Activated CD4-positive, alpha-beta T cell treated with anti-CD3 and anti-CD28 coated beads, Interleukin-2, amount 50 U/mL, for 4 hours (primary cell): Measurements from ENCODE around the gene A1CF.
"Not testable (repeated sequence)": the region's sequence is repeated elsewhere in the genome, so short reads cannot be mapped to it uniquely, and the experiment has no call there.

ENCODE experiments used
- DNase-seq, 2 experiments: peaks; one replicate each; pipeline ENCODE4 v3.0.0-alpha.2; 2020

The A1CF gene, protein sequence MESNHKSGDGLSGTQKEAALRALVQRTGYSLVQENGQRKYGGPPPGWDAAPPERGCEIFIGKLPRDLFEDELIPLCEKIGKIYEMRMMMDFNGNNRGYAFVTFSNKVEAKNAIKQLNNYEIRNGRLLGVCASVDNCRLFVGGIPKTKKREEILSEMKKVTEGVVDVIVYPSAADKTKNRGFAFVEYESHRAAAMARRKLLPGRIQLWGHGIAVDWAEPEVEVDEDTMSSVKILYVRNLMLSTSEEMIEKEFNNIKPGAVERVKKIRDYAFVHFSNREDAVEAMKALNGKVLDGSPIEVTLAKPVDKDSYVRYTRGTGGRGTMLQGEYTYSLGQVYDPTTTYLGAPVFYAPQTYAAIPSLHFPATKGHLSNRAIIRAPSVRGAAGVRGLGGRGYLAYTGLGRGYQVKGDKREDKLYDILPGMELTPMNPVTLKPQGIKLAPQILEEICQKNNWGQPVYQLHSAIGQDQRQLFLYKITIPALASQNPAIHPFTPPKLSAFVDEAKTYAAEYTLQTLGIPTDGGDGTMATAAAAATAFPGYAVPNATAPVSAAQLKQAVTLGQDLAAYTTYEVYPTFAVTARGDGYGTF

DNA sequence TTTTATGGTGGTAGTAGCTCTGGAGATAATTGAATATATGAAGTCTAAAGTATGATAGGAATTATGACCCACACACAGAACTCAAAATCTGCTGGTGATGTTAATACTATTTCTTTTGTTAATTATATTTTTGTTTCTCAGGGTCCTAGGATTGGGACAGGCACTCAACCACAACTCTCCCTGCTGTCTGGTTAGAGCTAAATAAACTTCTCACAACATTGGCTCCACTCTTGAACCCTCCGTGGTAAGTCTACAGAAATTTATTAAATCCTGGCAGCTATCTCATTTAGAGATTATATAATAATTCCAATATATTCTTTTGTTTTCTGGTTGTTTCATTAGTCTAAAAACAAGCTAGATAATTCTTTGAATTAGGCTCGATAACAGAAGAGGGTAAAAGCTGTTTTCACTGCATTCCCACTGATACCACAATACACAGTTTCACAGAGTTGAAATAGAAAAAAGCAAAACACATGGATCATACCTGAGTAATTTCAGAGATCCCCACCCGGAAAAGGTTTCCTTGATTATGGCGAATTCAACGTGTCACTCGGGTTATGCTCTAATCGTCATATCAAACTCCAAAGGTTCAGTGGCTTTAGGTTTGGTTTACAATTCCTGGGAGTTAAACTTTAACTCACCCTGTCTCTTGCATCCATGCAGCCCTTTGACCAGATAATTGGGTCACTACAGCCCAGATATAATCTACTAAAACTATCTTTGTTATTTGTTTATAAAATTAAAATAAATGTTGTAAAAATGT is at the start of gene A1CF:
Gene A1CF, minus strand, starts transcription at position 531 of the 763 bp plus-strand sequence. CDS start 25,687 bp downstream, outside the sequence.
- DNase-seq, result no peak

DNA sequence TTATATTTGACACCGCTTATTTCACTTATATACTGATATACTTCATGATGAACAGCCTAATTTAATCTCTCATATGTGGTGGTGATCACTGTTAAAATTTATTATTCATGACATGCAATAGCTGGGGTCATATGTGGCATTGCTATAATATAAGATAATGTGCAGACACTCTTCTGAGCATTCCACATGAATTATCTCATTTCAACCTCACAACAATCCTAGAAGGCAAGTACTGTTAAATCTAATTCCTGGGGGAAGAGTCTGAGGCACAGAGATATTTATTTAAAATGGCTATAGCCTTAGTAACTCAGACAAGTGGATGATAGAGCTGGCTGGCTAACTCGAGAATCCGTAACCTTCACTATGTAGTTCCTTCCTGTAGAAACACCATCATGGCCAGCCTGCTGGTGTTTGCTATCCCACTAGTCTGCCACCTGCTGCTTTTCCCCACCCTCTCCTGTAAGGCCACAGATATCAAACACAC is 46.6 kb upstream of the A1CF start:
- no peak for DNase-seq

DNA sequence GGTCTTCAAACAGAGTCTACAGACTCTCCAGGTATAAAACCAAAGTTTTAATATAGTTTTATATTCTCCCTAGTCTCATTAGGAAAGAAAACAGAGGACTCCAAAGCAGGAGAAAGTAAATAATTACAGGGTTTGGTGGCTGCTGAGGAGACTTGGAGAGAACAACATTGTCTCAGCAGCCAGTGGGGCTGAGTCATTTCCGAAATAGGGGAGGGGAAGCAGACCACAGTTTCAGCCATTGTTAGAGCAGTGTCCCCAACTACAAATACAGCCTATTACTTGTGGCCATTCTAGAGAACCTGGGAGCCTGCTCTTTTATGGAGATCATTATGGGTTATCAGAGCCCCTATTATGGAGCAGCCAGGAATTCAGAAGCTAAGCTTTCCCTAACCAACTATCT is 44.2 kb upstream of the A1CF start:
- no peak for DNase-seq

DNA sequence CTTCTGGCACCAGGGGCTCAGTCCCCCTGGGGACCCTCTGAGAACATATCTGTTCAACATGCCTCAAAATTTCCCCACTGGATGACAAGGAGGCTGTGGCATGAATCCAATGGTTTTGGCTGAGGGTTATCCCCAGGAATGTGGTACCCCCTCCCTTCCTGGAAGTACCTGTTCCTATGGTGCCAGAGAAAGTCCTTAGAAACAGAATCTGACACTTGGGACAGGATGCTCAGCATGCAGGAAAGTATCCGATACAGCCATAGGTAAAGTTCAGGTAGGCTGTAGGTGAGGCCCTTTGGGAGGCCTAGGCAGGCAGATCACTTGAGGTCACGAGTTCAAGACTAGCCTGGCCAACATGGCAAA is 42.7 kb upstream of the A1CF start:
- no peak for DNase-seq

DNA sequence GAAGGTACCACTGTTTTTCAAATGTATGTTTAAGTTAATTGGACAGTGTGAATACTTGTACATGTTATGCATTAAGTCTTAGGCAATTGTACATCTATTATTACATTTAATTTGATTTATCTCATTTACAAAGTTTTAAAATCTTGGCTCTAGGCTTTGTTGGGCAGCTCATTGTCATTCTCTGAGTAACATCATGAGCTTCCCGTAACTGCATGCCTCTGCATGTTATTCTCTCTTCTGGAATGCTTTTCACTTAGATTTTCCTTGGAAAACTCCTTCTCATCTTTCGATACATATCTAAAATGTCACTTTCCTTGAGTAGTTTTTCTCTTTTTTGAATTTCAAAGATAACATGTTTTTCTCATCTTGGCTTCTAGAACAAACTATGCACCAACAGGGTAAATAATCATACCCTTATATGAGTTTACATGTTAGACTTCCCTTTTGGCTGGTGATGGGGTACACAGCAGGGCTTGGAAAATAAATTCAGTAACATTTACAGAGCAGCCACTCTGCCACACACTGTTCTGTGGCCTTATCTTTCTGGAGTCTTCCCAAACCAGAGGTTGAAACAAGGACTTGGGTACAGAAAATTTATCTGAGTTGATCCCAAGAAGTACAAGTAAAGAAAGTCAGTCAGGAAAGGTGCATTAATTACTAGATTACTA is 42.2 kb upstream of the A1CF start:
- DNase-seq, result no peak

DNA sequence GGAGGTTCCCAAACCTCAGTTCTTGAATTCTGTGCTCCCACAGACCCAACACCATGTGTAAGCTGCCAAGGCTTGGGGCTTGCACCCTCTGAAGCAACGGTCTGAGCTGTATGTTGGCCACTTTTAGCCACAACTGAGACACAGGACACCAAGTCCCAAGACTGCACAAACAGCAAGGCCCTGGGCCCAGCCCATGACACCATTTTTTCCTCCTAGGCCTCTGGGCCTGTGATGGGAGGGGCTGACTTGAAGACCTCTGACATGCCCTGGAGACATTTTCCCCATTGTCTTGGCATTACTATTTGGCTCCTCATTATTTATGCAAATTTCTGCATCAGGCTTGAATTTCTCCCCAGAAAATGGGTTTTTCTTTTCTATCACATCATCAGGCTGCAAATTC is 38.0 kb upstream of the A1CF start:
- DNase-seq, result not testable (repeated sequence)

DNA sequence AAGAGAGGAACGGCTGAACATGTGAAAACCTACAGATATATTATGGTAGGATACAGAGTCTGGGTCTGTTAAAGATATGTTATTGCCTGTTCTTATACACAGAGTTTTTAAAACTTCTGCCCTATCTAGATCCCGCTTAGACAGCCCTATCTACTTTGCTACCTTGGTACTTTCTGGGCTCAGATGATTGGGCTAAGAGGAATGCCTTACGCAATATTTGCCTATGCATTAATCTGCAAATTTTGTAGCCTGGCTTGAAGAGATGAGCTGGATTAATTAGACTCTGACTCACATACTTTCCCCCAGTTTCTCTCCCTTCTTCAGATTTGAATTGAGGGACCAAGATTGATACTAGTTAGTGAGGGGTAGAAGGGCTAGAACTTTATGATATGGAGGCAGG is 33.6 kb upstream of the A1CF start:
- no peak for DNase-seq

DNA sequence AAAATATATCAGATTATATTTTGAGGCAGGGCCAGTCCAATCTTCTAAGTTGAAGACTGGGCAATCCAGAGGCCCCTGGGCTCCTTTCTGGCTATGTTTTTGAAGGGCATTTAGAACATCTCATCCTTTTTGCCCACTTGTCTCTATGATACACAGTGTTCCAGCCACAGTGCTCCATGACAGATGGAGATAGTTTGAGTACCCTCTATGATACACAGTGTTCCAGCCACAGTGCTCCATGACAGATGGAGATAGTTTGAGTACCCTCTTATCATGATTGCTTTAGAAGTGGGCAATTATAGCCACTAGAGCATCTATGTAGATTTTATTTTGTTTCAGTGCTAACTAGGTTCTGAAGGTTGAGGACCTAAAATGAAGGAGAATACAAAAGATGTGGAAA is 33.1 kb upstream of the A1CF start:
- DNase-seq, result no peak

DNA sequence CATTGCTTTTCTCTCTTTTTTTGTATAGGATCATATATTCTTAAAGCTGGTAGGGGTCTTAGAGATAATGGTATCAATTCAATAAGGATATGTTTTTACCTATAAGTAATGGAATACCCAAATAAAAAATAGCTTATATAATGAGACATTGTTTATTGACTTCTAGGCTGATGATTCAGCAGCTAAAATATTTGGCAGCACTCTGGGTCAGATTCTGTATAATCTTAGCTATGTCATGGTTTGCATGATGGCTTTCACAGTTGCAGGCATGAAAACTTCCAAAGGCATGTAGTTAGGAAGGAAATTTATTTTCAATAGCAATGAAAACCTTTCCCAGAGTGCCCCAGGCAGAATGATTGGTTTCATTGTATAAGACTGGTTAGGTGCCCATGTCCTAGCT is 32.1 kb upstream of the A1CF start:
- DNase-seq, result no peak

DNA sequence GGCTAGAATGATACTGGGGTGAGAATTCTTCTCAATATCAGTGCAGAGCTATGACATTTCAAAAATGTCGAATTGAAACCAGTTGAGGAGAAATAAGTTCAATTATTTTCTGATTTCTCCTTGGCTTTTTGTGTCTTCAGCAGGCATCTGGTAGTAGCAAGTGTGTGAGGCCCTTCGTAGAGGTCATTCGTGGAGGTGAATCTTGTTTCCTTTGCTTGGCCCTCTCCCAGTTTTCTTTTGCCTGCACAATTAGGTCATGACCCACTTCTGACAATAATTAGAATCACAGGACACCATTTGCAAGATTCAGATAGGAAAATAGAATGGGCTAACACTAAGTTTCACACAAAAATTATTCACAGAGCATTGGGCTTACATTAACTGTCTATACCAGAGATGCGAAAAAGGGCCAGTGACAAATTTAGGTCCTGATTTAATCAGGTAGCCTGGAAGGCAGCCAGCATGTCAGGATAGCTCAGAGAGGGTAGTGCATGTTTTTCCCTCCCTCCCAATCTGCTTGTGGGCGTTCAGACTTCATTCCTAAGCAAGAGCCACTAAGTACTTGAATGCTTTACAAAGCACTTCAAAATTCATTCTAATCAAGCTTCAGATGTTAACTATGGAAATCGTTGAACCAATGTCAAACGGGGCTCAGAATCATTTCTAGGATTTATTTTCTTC is 24.0 kb upstream of the A1CF start:
- DNase-seq, result no peak

DNA sequence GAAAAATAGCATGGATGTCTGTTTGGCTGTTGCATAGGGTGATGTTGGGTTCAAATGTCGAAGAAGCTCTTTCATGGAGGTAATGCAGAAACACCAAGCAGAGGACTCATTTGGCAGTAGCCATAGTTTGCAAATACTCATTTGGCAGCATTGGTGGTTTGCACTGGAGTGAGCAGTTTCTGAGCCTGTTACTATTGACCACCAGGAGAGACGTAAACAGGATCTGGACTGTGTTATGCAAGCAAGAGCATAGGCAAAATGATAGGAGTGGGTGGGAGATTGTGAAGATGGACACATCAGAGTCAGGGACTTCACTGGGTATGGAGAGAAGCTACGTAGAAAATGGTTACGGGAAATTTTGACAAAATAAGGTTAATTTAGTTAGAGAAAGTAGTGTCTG is 22.9 kb upstream of the A1CF start:
- DNase-seq, result no peak

DNA sequence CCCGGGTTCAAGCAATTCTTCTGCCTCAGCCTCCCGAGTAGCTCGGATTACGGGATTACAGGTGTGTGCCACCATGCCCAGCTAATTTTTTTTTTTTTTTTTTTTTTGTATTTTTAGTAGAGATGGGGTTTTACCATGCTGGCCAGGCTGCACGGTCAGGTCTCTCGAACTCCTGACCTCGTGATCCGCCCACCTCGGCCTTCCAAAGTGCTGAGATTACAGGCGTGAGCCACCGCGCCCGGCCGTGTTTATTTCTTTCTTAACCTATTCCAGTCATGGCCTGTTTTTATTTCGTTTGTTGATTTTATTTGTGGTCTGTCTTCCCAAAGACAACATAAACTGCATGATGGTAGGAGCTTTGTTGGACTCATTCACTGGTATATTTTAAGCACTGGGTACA is 20.4 kb upstream of the A1CF start:
- DNase-seq, result not testable (repeated sequence)

DNA sequence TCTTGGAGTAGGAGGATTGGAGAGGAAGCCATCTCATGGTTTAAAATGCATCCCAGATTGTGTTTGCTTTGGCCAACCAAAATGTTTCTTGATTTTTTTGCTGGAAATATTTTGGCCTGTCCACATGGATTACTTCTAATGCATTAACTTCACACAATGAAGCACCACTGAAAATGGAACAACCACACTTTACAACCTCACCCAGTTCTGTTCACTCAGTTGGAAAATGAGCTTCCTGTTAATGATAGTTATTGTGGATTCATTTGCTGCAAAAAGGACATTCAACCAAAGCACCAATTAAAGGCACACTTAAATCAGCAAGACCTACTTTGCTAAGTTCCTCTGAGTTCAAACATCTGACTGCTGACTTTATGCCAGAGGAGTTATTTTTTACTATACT is 11.3 kb upstream of the A1CF start:
- DNase-seq, result no peak

DNA sequence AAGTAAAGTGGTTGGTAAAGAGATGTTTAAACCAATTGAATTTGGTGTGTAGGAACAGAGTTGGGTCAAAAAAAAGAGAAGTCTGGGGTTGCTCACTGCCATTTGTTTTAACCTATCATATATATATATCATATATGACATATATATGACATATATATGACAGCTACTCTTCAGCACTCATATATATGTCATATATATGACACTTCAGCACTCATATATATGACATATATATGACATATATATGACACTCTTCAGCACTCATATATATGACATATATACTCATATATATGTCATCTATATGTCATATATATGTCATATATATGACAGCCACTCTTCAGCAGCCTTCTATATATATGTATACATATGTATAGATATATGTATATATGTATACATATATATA is 8.9 kb upstream of the A1CF start:
- DNase-seq, result no peak

DNA sequence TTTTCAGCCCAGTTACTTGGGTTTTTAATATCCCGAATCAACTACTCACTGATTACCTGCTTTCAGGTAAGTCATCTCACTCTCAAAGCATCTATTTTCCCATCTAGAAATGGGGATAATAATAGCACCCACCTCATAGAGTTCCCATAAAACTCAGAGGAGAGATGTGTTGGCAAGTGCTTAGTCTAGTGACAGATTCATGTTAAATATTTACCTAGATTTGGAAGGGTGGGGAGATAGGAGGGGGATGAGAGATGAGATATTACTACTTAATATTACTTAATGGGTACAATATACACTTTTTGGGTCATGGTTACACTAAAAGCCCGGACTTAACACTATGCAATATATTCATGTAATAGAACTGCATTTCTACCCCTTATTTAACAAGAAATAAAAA is 7.0 kb upstream of the A1CF start:
- DNase-seq, result no peak

DNA sequence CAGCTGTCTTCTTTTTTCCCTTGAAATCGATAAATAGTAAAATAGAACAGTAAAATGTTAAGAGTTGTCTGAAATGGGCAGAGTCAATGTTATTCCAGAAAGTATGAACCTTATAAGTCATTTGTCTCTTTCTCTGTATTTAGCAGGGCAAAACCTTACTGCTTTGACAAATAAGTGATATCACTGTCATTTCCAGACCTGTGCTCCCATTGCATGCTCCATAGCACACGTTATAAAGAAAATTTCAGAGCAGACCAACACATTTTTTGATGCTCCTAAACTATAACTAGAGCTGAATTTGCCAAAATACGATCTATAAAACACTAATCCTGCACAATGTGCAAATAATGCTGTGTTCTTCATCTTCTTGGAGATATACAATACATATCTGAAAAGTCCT is 1.1 kb downstream of the A1CF start:
- DNase-seq, result no peak

DNA sequence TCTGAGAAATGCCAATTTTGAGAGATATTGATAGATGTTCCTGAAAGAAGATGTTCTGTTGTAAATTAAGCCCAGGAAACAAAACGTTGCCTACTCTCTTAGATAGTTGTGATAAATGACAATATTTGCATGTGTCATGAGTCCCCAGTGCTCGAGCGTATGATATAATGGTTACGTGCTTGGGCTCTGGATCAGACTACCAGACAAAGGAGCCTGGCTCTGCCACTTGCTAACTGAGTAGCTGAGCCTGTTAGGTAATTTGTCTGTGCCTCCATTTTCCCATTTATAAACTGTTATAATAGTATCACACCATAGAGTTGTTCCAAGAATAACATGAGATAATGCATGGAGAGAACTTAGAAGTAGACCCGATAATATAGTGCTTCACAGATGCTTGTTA is 1.8 kb downstream of the A1CF start:
- no peak for DNase-seq

DNA sequence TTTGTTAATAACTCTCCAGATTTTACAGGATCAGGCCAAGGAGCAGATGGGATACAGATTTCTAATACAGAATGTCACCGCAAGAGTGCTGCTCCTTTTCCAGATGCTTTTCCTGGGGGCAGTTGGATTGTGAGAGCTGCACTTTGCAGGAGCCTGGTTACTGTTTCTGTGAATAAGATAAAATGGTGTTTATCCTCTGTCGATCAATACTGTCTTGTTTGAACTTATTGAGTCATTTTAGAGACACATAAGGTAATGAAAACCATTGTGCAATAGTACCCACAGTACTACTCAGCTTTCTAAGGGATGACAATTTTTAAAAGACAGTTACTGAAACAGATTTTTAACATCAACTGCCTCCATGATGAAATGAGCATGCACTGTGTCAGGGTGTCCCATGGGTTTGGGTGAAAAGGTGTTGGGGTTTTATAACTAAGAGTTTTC is 2.9 kb downstream of the A1CF start:
- DNase-seq, result no peak

DNA sequence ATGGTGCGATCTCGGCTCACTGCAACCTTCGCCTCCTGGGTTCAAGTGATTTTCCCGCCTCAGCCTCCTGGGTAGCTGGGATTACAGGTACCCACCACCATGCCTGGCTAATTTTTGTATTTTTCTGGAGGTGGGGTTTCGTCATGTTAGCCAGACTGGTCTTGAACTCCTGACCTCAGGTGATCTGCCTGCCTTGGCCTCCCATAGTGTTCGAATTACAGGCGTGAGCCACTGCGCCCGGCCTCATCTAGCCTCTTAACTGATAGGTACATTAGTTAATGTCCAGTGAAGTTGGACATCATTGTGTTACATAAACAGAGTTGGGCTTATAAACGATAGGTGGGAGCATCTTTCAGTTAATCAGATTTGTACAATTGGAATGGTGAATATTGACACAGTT is 4.4 kb downstream of the A1CF start:
- DNase-seq, result not testable (repeated sequence)

DNA sequence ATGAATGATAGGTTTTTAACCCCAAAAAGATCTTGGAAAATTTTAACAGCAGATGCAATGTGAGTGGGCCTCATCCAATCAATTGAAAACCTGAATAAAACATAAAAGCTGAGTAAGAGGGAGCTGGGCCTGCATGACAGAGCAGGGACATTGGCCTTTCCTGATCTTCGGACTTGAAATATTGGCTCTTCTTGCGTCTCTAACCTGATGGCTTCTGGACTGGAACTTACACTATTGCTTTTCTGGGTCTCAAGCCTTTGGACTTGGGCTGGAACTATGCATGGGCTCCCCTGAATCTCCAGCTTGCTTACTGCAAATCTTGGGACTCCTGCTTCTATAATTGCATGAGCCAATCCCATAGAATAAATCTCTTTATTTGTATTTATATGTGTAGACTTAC is 9.0 kb downstream of the A1CF start:
- DNase-seq, result no peak

DNA sequence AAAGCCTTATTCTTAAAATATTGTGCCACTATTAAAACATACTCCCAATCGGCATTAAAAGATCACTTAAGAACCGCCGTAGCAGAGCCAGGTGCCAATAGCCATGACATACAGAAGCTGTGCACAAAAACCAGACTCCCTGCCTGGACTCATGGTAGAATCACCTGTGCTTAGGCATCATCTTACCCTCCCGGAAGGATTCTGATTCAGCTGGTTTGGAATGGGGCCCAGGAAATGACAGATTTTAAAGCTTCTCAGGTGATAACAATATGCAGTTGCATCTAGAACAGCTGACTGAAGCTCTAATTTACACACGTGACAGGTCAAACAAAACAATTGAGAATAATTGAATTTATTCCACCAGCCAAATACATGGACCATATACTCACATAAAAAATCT is 10.7 kb downstream of the A1CF start:
- no peak for DNase-seq

DNA sequence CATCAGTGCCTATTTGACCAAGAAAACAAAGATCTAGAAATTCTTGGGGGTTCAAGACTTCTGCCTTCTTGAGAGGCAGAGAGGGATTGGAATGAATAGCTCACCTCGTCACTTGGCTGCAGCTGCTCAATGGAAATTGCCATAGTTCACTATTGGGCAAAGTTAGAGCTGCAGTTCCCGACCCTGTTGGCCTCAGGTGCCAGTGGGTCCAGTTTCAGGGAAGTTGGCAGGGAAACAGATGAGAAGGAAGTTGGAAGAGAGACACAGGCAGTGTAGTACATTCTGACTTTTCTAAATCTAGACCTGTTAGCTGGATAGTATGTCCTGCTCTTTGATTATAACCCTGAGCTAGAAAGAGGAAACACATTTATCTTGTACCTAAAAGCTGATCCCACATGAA is 19.1 kb downstream of the A1CF start:
- no peak for DNase-seq

DNA sequence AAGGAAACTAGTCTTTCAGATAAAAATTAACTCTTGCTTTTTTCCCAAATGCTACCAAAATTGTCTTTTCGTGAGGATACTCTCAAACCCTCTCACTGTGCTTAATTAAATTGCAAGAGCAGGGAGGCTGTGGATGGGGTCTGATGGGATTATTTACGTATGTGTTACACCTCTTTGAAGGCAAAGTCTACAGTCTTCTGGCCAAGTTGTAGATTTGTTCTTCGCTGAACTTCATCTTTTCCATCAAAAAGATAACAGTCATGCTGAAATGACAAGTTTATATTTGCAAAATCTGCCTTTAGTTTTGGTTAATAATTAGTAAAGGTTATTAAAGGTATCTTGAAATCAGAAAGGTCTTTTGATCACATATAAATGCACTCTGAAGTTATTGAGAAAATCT is 22.7 kb downstream of the A1CF start:
- no peak for DNase-seq
